GM20000 (cell line): ENCODE results near the gene RHOBTB3.

ENCODE experiments used
- DNase-seq: peaks from one replicate; pipeline ENCODE4 v3.0.0; 2012; ENCODE audit warnings: low spot score
- CTCF ChIP-seq: IDR thresholded peaks from 2 replicates; pipeline ENCODE4 v1.5.1; 2012; ENCODE audit warnings: mild to moderate bottlenecking, control low read depth; ENCODE audit errors: extremely low read depth, missing control alignments

The RHOBTB3 gene

DNA sequence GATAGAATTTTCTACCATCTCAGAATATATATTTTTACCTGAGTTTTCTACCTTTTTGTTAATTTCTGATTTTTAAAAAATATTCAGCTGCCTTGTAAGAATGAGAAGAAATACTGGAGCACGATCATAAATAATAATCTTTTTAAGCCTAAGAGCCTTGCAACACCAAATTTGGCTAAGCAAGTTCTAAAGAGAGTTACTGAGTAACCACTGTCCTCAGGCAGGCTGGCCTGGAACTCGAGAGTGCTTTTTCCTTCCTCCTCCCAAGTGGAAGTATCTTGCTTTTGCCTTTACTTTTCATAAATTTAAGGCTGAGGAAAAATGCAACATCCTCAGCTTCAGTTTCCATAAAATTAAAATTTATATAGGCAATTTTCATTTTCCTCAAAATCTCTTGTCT lies 70.4 kb downstream of the RHOBTB3 start:
- no peak for DNase-seq
- no peak for TF ChIP-seq CTCF

DNA sequence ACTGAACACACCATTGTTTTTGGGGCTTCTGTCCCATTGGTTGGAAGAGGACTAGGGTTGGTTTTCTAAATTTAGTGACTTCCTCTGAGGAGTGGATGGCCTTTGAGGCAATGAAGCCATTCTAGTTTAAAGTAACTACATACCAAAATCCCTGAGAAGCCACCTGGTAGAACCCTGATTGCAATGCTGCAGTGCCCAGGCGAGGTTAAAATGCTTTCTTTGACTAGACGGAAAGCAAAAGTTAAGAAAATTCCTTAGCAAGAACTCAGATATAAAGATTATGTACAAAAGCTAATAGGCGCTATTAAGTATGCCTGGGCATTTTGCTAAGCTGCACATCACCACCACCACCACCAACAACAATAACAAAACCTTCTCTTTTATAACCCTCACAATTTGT lies 70.8 kb downstream of the RHOBTB3 start:
- no peak for TF ChIP-seq CTCF
- no peak for DNase-seq

DNA sequence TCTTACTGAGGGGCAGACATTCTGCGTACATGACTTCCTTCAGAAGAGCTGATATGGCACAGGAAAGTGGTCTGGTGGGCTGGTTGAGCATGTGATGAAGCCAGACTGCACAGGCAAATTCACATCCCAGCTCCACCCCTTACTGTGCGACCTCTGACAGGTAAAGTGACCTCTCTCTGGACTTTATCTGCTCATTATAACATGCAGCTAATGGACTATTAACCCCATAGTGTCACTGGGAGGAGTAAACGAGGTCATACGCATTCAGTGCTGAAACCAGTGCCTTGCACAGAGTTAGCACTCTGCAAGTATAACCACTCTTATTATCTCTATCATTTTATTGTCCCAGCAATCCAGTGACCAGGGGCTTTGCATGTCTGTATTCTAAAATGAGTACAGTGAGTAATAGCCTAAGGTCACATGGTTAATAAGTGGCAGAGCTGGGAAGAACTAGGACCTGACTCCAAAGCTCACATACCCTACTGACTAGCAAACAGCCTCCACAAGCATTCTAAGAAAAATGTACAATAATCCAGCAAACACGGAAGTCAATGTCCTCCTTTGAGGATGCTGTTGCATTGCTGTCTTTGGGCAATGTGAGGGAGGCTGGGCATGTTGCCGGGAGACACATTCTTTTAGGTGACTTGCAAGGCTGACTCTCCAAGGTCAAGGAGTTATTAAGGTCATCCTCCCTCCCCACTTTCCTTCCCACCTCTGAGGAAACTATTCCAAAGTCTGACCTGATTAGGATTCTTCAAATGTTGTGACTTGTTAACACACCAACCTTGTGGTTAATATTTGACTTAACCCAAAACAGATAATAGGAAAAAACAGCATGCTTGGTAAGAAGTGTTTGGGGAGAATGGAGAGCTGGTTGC lies 72.4 kb downstream of the RHOBTB3 start:
- DNase-seq, result no peak
- TF ChIP-seq CTCF, result no peak

DNA sequence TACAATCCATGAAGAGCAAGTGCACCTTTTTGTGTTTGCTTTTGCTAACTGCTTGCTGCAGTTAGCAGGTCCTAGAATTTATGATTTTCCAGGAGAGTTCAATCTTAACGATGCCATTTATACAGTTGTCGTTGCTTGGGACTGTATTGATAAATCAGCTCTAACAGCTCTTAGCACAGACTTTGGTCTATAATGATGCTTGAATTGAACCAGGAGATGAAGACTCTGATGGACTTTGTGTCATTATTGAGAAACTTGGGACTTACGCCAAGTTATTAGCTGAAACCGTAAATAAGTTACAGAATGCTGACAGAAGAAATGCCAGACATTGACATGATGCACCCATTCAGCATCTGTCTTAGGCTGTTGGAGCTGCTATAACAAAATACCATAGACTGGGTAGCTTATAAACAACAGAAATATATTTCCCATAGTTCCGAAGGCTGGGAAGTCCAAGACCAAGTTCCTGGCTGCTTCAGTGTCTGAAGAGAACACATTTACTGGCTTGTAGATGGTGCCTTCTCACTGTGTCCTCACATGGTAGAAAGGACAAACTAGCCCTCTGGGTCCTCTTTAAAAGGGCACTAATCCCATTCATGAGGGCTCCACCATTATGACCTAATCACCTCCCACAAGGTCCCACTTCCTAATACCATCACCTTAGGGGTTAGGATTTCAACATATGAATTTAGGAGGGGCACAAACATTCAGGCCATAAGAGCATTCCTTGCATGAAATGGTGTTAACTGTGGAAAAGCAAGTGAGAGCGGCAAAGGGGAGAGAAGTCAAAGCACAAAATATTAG lies 73.8 kb downstream of the RHOBTB3 start:
- TF ChIP-seq CTCF, result no peak
- no peak for DNase-seq

DNA sequence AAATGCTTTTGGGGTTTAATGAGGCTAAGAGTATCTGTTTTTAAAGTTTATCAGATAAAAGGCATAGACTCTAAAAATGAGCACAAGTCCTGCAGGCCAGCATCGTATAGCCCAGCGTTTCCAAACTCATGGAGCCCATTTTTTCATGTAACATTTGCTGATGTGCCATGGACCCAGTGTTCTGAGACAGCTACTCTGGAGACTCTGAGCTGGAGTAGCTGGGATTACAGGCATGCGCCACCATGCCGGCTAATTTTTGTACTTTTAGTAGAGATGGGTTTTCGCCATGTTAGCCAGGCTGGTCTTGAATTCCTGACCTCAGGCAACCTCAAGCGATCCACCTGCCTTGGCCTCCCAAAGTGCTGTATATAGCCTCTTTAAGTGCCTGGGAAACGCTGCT lies 75.6 kb downstream of the RHOBTB3 start:
- DNase-seq, result no peak

GRCh38 chr5:95808013-95808685 lies 77.0 kb downstream of the RHOBTB3 start:
- DNase-seq, result no peak
- no peak for TF ChIP-seq CTCF

More for the DNA sequence above, 75.6 kb downstream of the RHOBTB3 start:
- no peak for TF ChIP-seq CTCF
